HG03159 (cell line): ENCODE measurements around the gene FNBP1.

Experiments
- ATAC-seq: cut with Tn5 transposase; IDR thresholded peaks from one replicate; pipeline ENCODE4 v1.9.1; 2021; ENCODE audit warnings: mild to moderate bottlenecking, moderate library complexity; ENCODE audit not compliant: unreplicated experiment

FNBP1 gene

GRCh38 chr9:129865668-129866320 is 177.2 kb downstream of the FNBP1 start:
- ATAC-seq: no peak

GRCh38 chr9:129864991-129865647 is 177.9 kb downstream of the FNBP1 start:
- ATAC-seq: no peak

- no peak for ATAC-seq
Observed at GRCh38 chr9:129863059-129863690, 179.8 kb downstream of the FNBP1 start.

DNA sequence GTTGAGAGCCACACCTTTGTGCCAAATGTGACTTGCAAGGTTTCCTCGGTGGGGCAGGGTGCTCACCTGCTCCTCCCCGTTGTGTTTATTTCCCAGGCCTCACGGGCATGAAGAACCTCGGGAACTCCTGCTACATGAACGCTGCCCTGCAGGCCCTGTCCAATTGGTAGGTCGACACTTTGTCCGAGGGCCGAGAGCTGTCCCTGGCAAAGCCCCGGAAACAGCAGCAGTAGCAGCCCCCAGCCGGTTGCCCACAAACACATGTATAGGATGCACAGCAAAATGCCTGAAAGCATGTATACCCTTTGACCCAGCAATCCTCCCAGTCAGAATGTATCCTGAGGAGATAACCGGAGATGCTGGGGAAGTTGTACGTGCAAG is 181.6 kb downstream of the FNBP1 start:
- ATAC-seq: no peak

GRCh38 chr9:129860653-129861446 is 182.1 kb downstream of the FNBP1 start:
- no peak for ATAC-seq

DNA sequence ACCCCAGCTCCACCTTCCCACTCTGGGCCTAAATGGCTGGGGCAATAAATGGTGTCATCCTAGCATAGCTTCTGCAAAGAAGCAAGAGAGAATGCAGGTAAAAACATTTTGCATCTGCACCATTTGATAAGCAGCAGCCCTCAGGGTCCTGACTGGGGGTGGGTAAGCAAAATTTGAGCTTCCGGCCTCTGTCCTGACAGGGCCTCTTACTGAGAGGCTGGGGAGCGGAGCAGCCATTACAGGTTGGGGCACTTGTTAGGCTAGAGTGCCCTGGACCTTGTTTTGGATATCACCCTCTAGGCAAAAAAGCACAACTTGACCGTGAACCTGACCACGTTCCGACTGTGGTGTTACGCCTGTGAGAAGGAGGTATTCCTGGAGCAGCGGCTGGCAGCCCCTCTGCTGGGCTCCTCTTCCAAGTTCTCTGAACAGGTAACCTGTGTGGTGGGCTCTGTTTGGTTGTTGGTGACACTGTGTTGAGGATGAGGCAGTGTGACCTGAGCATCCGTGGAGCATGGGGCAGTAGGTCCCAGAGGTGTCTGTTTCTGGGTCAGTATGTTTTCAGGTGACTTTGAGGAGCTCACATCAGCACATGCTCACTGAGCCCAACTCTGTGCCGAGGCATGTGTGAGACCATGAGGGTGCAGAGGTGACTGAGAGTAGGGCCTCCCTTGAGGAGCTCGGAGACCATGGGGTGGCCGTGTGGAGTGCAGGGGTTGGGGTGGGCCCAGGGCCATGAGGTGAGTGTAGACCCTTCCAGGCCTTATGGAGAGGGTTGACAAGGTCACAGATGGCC is 184.6 kb downstream of the FNBP1 start:
- no peak for ATAC-seq

- no peak for ATAC-seq
Observed at GRCh38 chr9:129857207-129857606, 185.8 kb downstream of the FNBP1 start.

DNA sequence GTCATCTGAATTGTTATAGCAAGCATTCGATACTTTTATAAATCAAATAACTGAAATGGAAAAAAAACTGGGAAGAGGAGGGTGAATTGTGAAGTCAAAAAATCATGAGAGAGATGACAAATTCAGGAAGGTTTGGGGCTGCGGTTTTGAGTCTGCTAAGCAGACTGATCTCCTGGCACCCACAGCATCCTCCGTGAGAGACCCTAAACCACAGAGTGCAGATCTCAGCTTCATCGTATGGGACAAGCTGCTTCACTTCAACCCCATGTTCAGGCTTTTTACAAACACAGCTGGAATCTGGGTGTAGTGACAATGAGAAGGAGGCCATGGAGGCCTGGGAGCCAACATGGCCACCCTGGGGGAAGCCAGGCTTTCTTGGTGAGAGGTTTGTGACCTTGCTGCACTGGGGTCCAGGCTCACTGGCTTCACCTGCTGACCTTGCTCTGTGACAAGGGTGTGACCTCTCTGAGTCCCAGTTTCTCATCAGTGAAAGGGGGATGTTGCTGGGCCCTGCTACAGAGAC is 188.3 kb downstream of the FNBP1 start:
- no peak for ATAC-seq

DNA sequence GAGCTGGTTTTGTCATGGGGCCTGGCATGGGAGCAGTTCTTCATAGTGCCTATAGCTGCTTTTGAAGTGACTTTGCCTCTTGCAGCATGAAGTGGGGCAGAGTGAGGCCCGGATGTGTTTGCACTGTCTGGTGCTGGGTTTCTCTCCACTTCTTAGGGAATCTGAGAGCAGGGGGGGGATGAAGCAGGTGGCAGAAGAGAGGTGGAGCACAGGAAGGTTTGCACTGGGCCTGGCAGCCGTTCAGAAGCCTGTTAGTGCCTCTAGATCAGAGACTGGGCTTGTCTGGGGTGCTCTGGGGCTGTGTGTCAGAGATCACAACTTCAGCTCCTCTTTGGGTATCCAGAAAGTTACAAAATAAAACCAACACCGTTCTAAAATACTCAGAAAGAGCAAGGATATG is 189.4 kb downstream of the FNBP1 start:
- ATAC-seq: no peak

GRCh38 chr9:129852579-129852978 is 190.4 kb downstream of the FNBP1 start:
- no peak for ATAC-seq

DNA sequence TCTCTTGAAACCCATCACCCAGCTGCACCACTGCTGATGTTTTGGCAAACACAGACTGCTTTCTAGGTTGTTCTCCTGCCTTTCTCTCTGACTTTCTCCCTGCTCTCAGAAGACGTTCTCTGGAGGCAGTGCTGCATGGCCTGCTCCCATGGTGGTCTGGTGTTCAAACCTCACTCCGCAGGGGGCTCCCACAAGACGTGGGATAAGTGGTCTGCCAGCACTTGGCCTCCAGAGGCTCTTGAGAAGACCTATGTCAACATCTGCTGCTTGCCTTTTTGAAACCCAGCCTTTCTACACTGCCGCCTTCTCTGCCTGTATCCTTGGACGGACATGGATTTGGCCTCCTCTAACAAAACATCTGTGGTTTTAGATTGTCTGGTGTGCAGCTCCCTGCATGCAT is 191.2 kb downstream of the FNBP1 start:
- ATAC-seq: no peak

- ATAC-seq: no peak
Observed at GRCh38 chr9:129850821-129851550, 192.0 kb downstream of the FNBP1 start.

- ATAC-seq: no peak
Observed at GRCh38 chr9:129849901-129850300, 193.1 kb downstream of the FNBP1 start.

GRCh38 chr9:129848712-129849441 is 194.1 kb downstream of the FNBP1 start:
- no peak for ATAC-seq

DNA sequence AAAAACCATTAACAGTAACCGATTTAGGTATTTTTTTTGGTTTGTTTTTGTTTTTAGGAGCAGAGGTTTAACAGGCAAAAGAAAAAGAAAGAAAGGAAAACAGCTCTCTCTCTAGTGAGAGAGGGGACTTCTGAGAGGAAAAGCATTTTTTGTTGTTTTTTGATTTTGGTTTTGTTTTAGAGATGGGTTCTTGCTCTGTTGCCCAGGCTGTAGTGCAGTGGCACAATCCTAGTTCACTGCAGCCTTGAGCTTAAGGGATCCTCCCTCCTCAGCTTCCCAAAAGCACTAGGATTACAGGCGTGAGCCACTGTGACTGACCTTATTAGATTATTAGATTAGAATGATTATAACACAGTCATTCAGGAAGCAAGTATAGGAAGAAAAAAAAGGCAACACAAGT is 197.6 kb downstream of the FNBP1 start:
- no peak for ATAC-seq

DNA sequence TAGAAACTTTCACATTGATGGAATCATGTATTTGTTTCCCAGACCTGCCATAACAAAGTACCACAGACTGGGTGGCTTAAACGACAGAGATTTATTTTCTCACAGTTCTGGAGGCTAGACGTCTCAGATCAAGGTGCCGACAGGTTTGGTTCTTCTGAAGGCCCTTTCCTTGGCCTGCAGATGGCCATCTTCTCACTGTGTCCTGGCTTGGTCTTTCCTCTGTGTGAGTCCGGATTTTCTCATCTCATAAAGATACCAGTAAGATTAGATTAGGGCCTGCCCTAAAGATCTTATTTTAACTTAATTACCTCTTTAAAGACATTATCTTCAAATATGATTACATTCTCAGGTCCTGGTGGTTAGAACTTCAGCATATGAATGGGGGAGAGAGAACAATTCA is 201.9 kb downstream of the FNBP1 start:
- ATAC-seq: no peak

GRCh38 chr9:129840034-129840433 is 203.0 kb downstream of the FNBP1 start:
- no peak for ATAC-seq

- no peak for ATAC-seq
Observed at GRCh38 chr9:129839324-129840023, 203.5 kb downstream of the FNBP1 start.
